Mammary epithelial cell (primary cell): ENCODE results near the gene PRKCA.

Experiments
- CTCF ChIP-seq, 2 donors: IDR thresholded peaks in 1 of 2; conservative IDR thresholded peaks in 1 of 2; 2 replicates each; pipeline ENCODE4 v1.5.1; 2011 to 2012; ENCODE audit warnings: inconsistent platforms in 2 of 2, low read length in 2 of 2, mild to moderate bottlenecking in 2 of 2, control low read depth in 1 of 2, low read depth in 1 of 2; ENCODE audit not compliant: insufficient read depth in 1 of 2; ENCODE audit errors: extremely low read depth in 1 of 2
- EZH2 ChIP-seq: IDR thresholded peaks from 2 replicates; pipeline ENCODE4 v1.6.1; 2012; ENCODE audit warnings: low read length, inconsistent platforms, borderline replicate concordance

- TF ChIP-seq CTCF (conservative IDR thresholded peaks at IDR 0.05 in 1 of 2, IDR thresholded peaks at IDR 0.05 in 1 of 2; ENCODE audit: extremely low read depth in 1 of 2, insufficient read depth in 1 of 2, low read depth in 1 of 2, low read length in 2 of 2) = no peak
- TF ChIP-seq EZH2 = no peak
Observed at GRCh38 chr17:66367107-66367506, 64.7 kb downstream of the PRKCA start.
